Hypothalamus (tissue), 51 donors: ENCODE results near the gene SLC39A3.

ENCODE experiments used
- DNase-seq, 51 donors: peaks; one replicate each; lab custom pipeline; 2025; lab: John Stamatoyannopoulos, UW

SLC39A3 gene

GRCh38 chr19:2769218-2769617 lies 29.4 kb upstream of the SLC39A3 start:
- DNase-seq = no peak

GRCh38 chr19:2768365-2769132 lies 28.7 kb upstream of the SLC39A3 start:
- no peak for DNase-seq

GRCh38 chr19:2767688-2768087 lies 27.9 kb upstream of the SLC39A3 start:
- DNase-seq = no peak

- no peak for DNase-seq
Observed at GRCh38 chr19:2766594-2767372, 27.0 kb upstream of the SLC39A3 start.

GRCh38 chr19:2765376-2765775 lies 25.6 kb upstream of the SLC39A3 start:
- no peak for DNase-seq

- no peak for DNase-seq
Observed at GRCh38 chr19:2764945-2765344, 25.1 kb upstream of the SLC39A3 start.

- DNase-seq = no peak
Observed at GRCh38 chr19:2763687-2764086, 23.9 kb upstream of the SLC39A3 start.

- no peak for DNase-seq
Observed at GRCh38 chr19:2762783-2763496, 23.1 kb upstream of the SLC39A3 start.

- no peak for DNase-seq
Observed at GRCh38 chr19:2761876-2762782, 22.3 kb upstream of the SLC39A3 start.

GRCh38 chr19:2761309-2761677 lies 21.5 kb upstream of the SLC39A3 start:
- peak in 1 of 51 donors; percentile 11 for DNase-seq

GRCh38 chr19:2759965-2760364 lies 20.1 kb upstream of the SLC39A3 start:
- no peak for DNase-seq

GRCh38 chr19:2759362-2759761 lies 19.5 kb upstream of the SLC39A3 start:
- no peak for DNase-seq

- no peak for DNase-seq
Observed at GRCh38 chr19:2758601-2759313, 18.9 kb upstream of the SLC39A3 start.

GRCh38 chr19:2756921-2757881 lies 17.4 kb upstream of the SLC39A3 start:
- no peak for DNase-seq

GRCh38 chr19:2756477-2756876 lies 16.7 kb upstream of the SLC39A3 start:
- no peak for DNase-seq

- no peak for DNase-seq
Observed at GRCh38 chr19:2755811-2756210, 16.0 kb upstream of the SLC39A3 start.

GRCh38 chr19:2755448-2755705 lies 15.6 kb upstream of the SLC39A3 start:
- DNase-seq = no peak

- DNase-seq = no peak
Observed at GRCh38 chr19:2754659-2755447, 15.0 kb upstream of the SLC39A3 start.
